Measurements from ENCODE around the gene MAG. TPM values are rescaled to one million over a fixed set of nuclear protein-coding genes. Genes with fewer than 3 reads are reported as not detected.

Gene MAG
- total RNA-seq, 1 experiment from 2014 or later, result 0.17 TPM

- BruUV-seq (replicated peaks), result no TSS peak
- ATAC-seq, result no peak
- intact Hi-C loops (cut with micrococcal nuclease), result no loop called here
- Histone ChIP-seq H3K79me2 (ENCODE audit: insufficient read depth, low read length) (no peaks in the 10 kb centered on the region), H3K9me2 (ENCODE audit: insufficient read depth) (no peaks in the 10 kb centered on the region), H3K27ac (ENCODE audit: low read depth, low read length) (no peak overlapping the region; the same call in 1 of the 2 replicates), H3K36me3 (ENCODE audit: control insufficient read depth in 1 of 2, insufficient read depth in 2 of 2, low read length in 2 of 2) (no peaks in the 10 kb centered on the region), H3K4me3 (replicated peaks in 1 of 2; ENCODE audit: low read depth in 1 of 2, low read length in 2 of 2) (no peak overlapping the region), H3K9me3 (ENCODE audit: control insufficient read depth in 1 of 2, insufficient read depth in 1 of 2, low read depth in 1 of 2, low read length in 2 of 2) (peaks cover 0 to 6% of the 10 kb centered on the region in 2 experiments; a peak in 1 of 4 replicates), H2AFZ (ENCODE audit: low read depth, low read length, poor library complexity, severe bottlenecking) (no peak overlapping the region), H3K4me2 (ENCODE audit: low read length) (no peak overlapping the region), H4K20me1 (ENCODE audit: insufficient read depth) (no peaks in the 10 kb centered on the region), H3K4me1 (ENCODE audit: control insufficient read depth in 1 of 2, insufficient read depth in 2 of 2, low read length in 2 of 2) (no peaks in the 10 kb centered on the region), H3K27me3 (ENCODE audit: insufficient read depth, low read length) (no peaks in the 10 kb centered on the region), H3K9ac (ENCODE audit: low read length) (no peak overlapping the region)
- RAD21 ChIA-PET (ENCODE audit: low non-redundant PET in 1 of 2, low total read pairs in 2 of 2, uncharacterized antibody in 2 of 2, unreplicated experiment in 2 of 2), result no interaction called here
- POLR2A ChIA-PET, result no interaction called here
- CTCF ChIA-PET, result no interaction called here
- DNase-seq (ENCODE audit: low read depth, low spot score), result no peak
- TF ChIP-seq ZNF274 (IDR thresholded peaks at IDR 0.05; ENCODE audit: low read depth, low read length) (no peak), RAD21 (IDR thresholded peaks at IDR 0.05; ENCODE audit: low read depth) (no peak), TCF7L2 (IDR thresholded peaks at IDR 0.05; ENCODE audit: borderline replicate concordance, extremely low read depth, insufficient read depth, insufficient read length) (no peak), FOSL1 (IDR thresholded peaks at IDR 0.05; ENCODE audit: low read depth) (no peak), EZH2 (IDR thresholded peaks at IDR 0.05) (no peak), REST (IDR thresholded peaks at IDR 0.05; ENCODE audit: low read depth) (no peak), CTCF (IDR thresholded peaks at IDR 0.05 in 2 of 3, conservative IDR thresholded peaks at IDR 0.05 in 1 of 3; ENCODE audit: borderline replicate concordance in 1 of 3, insufficient read depth in 1 of 3, low read depth in 2 of 3, low read length in 2 of 3) (no peak), ZFX (IDR thresholded peaks at IDR 0.05) (no peak)
Observed at GRCh38 chr19:35298561-35298972, 6.6 kb downstream of the MAG start.

Measured in HCT116 (cell line).